PC-9 (cell line): ENCODE measurements around the gene MTMR2. TPM values are rescaled to one million over a fixed set of nuclear protein-coding genes. Genes with fewer than 3 reads are reported as not detected.
"Not testable (repeated sequence)": the region's sequence is repeated elsewhere in the genome, so short reads cannot be mapped to it uniquely, and the experiment has no call there.

Source experiments
- BruUV-seq: library from RNA; stranded (reverse); fragments of 400-500 nt; replicated peaks from 2 replicates; lab custom pipeline; 2021; lab: Mats Ljungman, UMichigan
- CTCF ChIA-PET: fragments of 300-600 bp; sonication (Branson Sonifier 250); formaldehyde crosslinking; loops from one replicate; lab custom pipeline; 2022; ENCODE audit warnings: antibody characterized with exemption; lab: Charles Lee
- POLR2A ChIA-PET: fragments of 300-600 bp; sonication (Branson Sonifier 250); formaldehyde crosslinking; loops from one replicate; lab custom pipeline; 2022; ENCODE audit warnings: antibody characterized with exemption; ENCODE audit not compliant: unreplicated experiment; lab: Charles Lee
- DNase-seq, 2 experiments: peaks; one replicate each; pipeline versions ENCODE4 v3.0.0 to v3.0.0-alpha.2; 2015 to 2022; ENCODE audit warnings: mixed read lengths in 1 of 2
- H2AFZ ChIP-seq: fragments of 200-600 bp; sonication (generic); 2 replicates; pipeline ENCODE4 v1.8.1; 2017; ENCODE audit warnings: antibody characterized with exemption
- H3F3A ChIP-seq: fragments of 200-600 bp; sonication (generic); 2 replicates; pipeline ENCODE4 v1.8.1; 2017; ENCODE audit warnings: antibody characterized with exemption, mild to moderate bottlenecking, low read depth; ENCODE audit not compliant: insufficient read depth
- H3K27ac ChIP-seq: fragments of 200-600 bp; sonication (generic); 2 replicates; pipeline ENCODE4 v1.6.1; 2016; ENCODE audit warnings: mixed run types
- H3K27me3 ChIP-seq: fragments of 200-600 bp; sonication (generic); 2 replicates; pipeline ENCODE4 v1.6.1; 2016; ENCODE audit warnings: low read depth, mixed run types; ENCODE audit not compliant: insufficient read depth
- H3K36me3 ChIP-seq: fragments of 200-600 bp; sonication (generic); 2 replicates; pipeline ENCODE4 v1.6.1; 2016; ENCODE audit warnings: low read depth, mixed run types
- H3K4me1 ChIP-seq: fragments of 200-600 bp; sonication (generic); replicated peaks from 2 replicates; pipeline ENCODE4 v1.6.1; 2016; ENCODE audit warnings: mixed run types; ENCODE audit not compliant: insufficient read depth
- H3K4me2 ChIP-seq: fragments of 200-600 bp; sonication (generic); 2 replicates; pipeline ENCODE4 v1.6.1; 2017; ENCODE audit warnings: mixed run types
- H3K4me3 ChIP-seq: fragments of 200-600 bp; sonication (generic); 2 replicates; pipeline ENCODE4 v1.6.1; 2016; ENCODE audit warnings: mixed run types
- H3K79me2 ChIP-seq: fragments of 200-600 bp; sonication (generic); 2 replicates; pipeline ENCODE4 v1.6.1; 2017; ENCODE audit warnings: low read depth, mixed run types
- H3K9me2 ChIP-seq: fragments of 200-600 bp; sonication (generic); 2 replicates; pipeline ENCODE4 v1.8.1; 2017; ENCODE audit warnings: mild to moderate bottlenecking; ENCODE audit not compliant: insufficient read depth
- H3K9me3 ChIP-seq: fragments of 200-600 bp; sonication (generic); 2 replicates; pipeline ENCODE4 v1.8.1; 2016; ENCODE audit warnings: low read depth; ENCODE audit not compliant: insufficient read depth
- H4K20me1 ChIP-seq: fragments of 200-600 bp; sonication (generic); 2 replicates; pipeline ENCODE4 v1.8.1; 2017; ENCODE audit not compliant: insufficient read depth
- EZH2 ChIP-seq: fragments of 200-600 bp; sonication (generic); IDR thresholded peaks from 2 replicates; pipeline ENCODE4 v1.8.0; 2017; ENCODE audit warnings: antibody characterized with exemption, low read depth
- intact Hi-C: fragments of 100-400 bp; cut with micrococcal nuclease; formaldehyde crosslinking; loops from one replicate; pipeline ENCODE4 v1.10.0; 2022; ENCODE audit not compliant: unreplicated experiment
- total RNA-seq: library from RNA; stranded (reverse); gene quantifications from 2 replicates; pipeline ENCODE4 v1.2.3, GENCODE V29; 2021
- TF ChIP-seq, protein P1 (sequence below): fragments of 200-600 bp; sonication (generic); conservative IDR thresholded peaks from 2 replicates; pipeline ENCODE4 v1.6.1; 2017; ENCODE audit warnings: mixed run types, antibody characterized with exemption, mild to moderate bottlenecking, moderate library complexity

The MTMR2 gene
- total RNA-seq, 1 experiment from 2014 or later = 60.7 TPM

DNA sequence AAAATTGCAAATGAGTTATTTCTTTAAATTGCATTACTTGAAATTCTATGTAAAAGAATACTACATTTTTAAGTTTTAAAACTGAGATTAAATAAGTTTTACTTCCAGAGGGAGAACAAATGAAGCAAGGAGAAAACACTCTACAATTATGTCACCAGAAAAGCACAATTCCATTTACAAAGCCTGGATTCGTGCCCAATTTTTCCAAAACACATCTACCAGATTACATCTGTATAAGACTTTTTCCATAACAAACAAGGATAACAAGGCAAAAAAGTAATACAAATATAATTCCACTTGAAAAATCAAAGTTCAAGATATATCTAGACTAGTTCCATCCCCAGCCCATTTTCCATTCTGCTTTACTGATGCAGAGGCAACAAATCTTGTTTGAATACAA lies 40.5 kb downstream of the MTMR2 start:
- H3K9me2 ChIP-seq = no peaks in the 10 kb centered on the region
- no peaks in the 10 kb centered on the region for H3K27me3 ChIP-seq
- H2AFZ ChIP-seq = no peak overlapping the region
- intact Hi-C loops = no loop called here
- no peaks in the 10 kb centered on the region for H4K20me1 ChIP-seq
- no TSS peak for BruUV-seq
- POLR2A ChIA-PET = interaction anchor here (0.7 kb wide), 1 partner anchor 552 kb away, joined by 8 read pairs; no protein-coding TSS in a partner anchor
- no peak overlapping the region for H3K27ac ChIP-seq
- TF ChIP-seq, protein P1, sequence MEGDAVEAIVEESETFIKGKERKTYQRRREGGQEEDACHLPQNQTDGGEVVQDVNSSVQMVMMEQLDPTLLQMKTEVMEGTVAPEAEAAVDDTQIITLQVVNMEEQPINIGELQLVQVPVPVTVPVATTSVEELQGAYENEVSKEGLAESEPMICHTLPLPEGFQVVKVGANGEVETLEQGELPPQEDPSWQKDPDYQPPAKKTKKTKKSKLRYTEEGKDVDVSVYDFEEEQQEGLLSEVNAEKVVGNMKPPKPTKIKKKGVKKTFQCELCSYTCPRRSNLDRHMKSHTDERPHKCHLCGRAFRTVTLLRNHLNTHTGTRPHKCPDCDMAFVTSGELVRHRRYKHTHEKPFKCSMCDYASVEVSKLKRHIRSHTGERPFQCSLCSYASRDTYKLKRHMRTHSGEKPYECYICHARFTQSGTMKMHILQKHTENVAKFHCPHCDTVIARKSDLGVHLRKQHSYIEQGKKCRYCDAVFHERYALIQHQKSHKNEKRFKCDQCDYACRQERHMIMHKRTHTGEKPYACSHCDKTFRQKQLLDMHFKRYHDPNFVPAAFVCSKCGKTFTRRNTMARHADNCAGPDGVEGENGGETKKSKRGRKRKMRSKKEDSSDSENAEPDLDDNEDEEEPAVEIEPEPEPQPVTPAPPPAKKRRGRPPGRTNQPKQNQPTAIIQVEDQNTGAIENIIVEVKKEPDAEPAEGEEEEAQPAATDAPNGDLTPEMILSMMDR = no peak
- peaks cover 6% of the 10 kb centered on the region; the same call in 1 of the 2 replicates for H3K79me2 ChIP-seq
- 0 out of 2 replicates have a peak, but pooled peaks cover 8% of the 10 kb centered on the region for H3K9me3 ChIP-seq
- H3K36me3 ChIP-seq = peaks cover 49% of the 10 kb centered on the region
- no peaks in the 10 kb centered on the region; the same call in 1 of the 2 replicates for H3K4me1 ChIP-seq
- 0 out of 2 replicates have a peak, but pooled peaks cover 10% of the 10 kb centered on the region for H3F3A ChIP-seq
- no peak overlapping the region for H3K4me3 ChIP-seq
- H3K4me2 ChIP-seq = no peak overlapping the region
- peak in 1 of 2 experiments; percentile 17 for DNase-seq
- CTCF ChIA-PET = no interaction called here

DNA sequence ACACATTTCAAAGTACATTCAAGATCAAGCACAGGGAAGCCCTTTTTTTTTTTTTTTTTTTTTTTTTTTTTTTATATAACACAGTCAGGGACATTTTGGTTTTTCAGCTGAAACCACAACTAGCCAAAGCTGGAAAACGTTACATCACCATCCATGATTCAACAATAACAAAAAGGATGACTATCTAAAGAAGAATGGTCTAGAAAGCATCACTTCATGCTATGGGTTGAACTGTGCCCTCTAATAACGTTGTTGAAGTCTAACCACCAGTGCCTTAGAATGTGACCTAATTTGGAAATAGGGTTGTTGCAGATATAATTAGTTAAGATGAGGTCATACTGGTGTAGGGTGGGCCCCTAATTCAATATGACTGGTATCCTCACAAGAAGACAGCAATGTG lies 46.6 kb downstream of the MTMR2 start:
- Histone ChIP-seq H3K4me3 (no peak overlapping the region), H3K27ac (no peak overlapping the region), H3K4me2 (no peak overlapping the region), H2AFZ (no peak overlapping the region), H3K79me2 (peaks cover 6% of the 10 kb centered on the region; the same call in 1 of the 2 replicates), H3K4me1 (no peaks in the 10 kb centered on the region), H4K20me1 (no peaks in the 10 kb centered on the region), H3K9me2 (no peaks in the 10 kb centered on the region), H3K36me3 (peaks cover 47% of the 10 kb centered on the region), H3K27me3 (no peaks in the 10 kb centered on the region), H3F3A (0 out of 2 replicates have a peak, but pooled peaks cover 10% of the 10 kb centered on the region), H3K9me3 (peaks cover 29% of the 10 kb centered on the region; the same call in 1 of the 2 replicates)
- intact Hi-C loops = no loop called here
- TF ChIP-seq, protein P1 = no peak
- no peak for TF ChIP-seq EZH2
- ChIA-PET POLR2A (no interaction called here), CTCF (no interaction called here)
- BruUV-seq = no TSS peak
- peak in 1 of 2 experiments; percentile 46 for DNase-seq

DNA sequence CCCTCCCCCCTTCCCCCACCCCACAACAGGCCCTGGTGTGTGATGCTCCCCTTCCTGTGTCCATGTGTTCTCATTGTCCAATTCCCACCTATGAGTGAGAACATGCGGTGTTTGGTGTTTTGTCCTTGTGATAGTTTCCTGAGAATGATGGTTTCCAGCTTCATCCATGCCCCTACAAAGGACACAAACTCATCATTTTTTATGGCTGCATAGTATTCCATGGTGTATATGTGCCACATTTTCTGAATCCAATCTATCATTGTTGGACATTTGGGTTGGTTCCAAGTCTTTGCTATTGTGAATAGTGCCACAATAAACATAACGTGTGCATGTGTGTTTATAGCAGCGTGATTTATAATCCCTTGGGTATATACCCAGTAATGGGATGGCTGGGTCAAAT lies 53.0 kb downstream of the MTMR2 start:
- H3K27ac ChIP-seq, intact Hi-C loops, H3K9me3 ChIP-seq, H3K79me2 ChIP-seq, H3K4me3 ChIP-seq, CTCF ChIA-PET, POLR2A ChIA-PET, BruUV-seq, H2AFZ ChIP-seq, H3K9me2 ChIP-seq, H3F3A ChIP-seq, H4K20me1 ChIP-seq, H3K27me3 ChIP-seq, H3K4me2 ChIP-seq, H3K4me1 ChIP-seq, DNase-seq: not testable (repeated sequence)
- H3K36me3 ChIP-seq = peaks cover 14% of the 10 kb centered on the region; the same call in 1 of the 2 replicates

DNA sequence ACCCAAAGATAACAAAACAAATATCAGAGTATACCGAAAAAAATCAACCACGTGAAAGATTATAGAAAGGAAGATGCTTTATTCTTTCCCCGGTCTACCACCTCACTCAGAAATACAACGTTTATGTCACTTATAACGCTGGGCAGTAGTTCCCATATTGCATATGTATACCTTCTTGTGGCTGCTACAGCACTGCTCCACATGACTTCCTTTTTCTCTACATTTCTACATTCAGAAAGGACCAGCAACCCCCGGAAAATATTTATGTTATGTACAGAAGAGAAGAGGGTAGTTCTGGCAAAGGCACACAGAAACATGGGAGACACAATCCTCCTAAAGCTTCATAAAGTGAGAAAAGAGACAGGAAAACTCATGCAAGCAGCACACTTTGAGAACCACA lies 56.8 kb downstream of the MTMR2 start:
- no peak overlapping the region for H3K27ac ChIP-seq
- H3K4me2 ChIP-seq = no peak overlapping the region
- CTCF ChIA-PET = no interaction called here
- TF ChIP-seq EZH2 = no peak
- TF ChIP-seq, protein P1 = no peak
- H2AFZ ChIP-seq = no peak overlapping the region
- BruUV-seq = no TSS peak
- no peaks in the 10 kb centered on the region; the same call in 1 of the 2 replicates for H3K9me3 ChIP-seq
- H3K4me3 ChIP-seq = no peak overlapping the region
- intact Hi-C loops = no loop called here
- H3K36me3 ChIP-seq = peaks cover 27% of the 10 kb centered on the region
- H3K79me2 ChIP-seq = no peaks in the 10 kb centered on the region; the same call in 1 of the 2 replicates
- no peaks in the 10 kb centered on the region for H3K27me3 ChIP-seq
- H3K4me1 ChIP-seq = no peaks in the 10 kb centered on the region
- DNase-seq = no peak
- peaks cover 9% of the 10 kb centered on the region; the same call in 1 of the 2 replicates for H3F3A ChIP-seq
- no peaks in the 10 kb centered on the region for H4K20me1 ChIP-seq
- H3K9me2 ChIP-seq = peaks cover 4% of the 10 kb centered on the region; the same call in 1 of the 2 replicates
- POLR2A ChIA-PET = no interaction called here
